PC-9 (cell line): Measurements from ENCODE around the gene COL5A3.

Source experiments
- EZH2 ChIP-seq: fragments of 200-600 bp; sonication (generic); IDR thresholded peaks from 2 replicates; pipeline ENCODE4 v1.8.0; 2017; ENCODE audit warnings: antibody characterized with exemption, low read depth
- TF ChIP-seq, protein P1 (sequence below): fragments of 200-600 bp; sonication (generic); conservative IDR thresholded peaks from 2 replicates; pipeline ENCODE4 v1.6.1; 2017; ENCODE audit warnings: mixed run types, antibody characterized with exemption, mild to moderate bottlenecking, moderate library complexity

DNA sequence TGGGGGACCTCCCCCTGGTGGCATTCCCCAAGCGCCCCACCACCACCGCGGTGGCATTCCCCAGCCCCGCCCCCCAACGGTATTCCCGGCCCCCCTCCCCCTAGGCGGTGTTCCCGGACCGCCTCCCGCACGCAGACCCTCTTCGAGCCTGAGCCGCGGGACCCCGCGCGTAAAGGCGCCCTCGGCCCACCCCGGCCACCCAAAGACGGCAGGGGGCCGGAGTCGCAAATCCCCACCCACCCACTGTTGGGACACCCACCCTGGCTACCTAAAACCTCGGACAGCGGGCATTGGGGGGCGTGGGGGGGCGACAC, 96.3 kb downstream of the COL5A3 start:
- TF ChIP-seq, protein P1, sequence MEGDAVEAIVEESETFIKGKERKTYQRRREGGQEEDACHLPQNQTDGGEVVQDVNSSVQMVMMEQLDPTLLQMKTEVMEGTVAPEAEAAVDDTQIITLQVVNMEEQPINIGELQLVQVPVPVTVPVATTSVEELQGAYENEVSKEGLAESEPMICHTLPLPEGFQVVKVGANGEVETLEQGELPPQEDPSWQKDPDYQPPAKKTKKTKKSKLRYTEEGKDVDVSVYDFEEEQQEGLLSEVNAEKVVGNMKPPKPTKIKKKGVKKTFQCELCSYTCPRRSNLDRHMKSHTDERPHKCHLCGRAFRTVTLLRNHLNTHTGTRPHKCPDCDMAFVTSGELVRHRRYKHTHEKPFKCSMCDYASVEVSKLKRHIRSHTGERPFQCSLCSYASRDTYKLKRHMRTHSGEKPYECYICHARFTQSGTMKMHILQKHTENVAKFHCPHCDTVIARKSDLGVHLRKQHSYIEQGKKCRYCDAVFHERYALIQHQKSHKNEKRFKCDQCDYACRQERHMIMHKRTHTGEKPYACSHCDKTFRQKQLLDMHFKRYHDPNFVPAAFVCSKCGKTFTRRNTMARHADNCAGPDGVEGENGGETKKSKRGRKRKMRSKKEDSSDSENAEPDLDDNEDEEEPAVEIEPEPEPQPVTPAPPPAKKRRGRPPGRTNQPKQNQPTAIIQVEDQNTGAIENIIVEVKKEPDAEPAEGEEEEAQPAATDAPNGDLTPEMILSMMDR, result no peak
- TF ChIP-seq EZH2, result no peak
